A673 (cell line): Measurements from ENCODE around the gene KCNG2.

ENCODE experiments used
- CTCF ChIP-seq: fragments of 300-800, 200-600 bp; sonication (generic); conservative IDR thresholded peaks from 2 replicates; pipeline ENCODE4 v1.5.1; 2017; ENCODE audit warnings: low read depth, mild to moderate bottlenecking, antibody characterized with exemption, low read length, moderate library complexity, mixed read lengths
- EZH2 ChIP-seq: fragments of 200-600 bp; sonication (generic); IDR thresholded peaks from 2 replicates; pipeline ENCODE4 v1.6.1; 2017; ENCODE audit warnings: borderline replicate concordance, low read depth, mild to moderate bottlenecking, mixed read lengths, antibody characterized with exemption, low read length; ENCODE audit not compliant: poor library complexity, severe bottlenecking

DNA sequence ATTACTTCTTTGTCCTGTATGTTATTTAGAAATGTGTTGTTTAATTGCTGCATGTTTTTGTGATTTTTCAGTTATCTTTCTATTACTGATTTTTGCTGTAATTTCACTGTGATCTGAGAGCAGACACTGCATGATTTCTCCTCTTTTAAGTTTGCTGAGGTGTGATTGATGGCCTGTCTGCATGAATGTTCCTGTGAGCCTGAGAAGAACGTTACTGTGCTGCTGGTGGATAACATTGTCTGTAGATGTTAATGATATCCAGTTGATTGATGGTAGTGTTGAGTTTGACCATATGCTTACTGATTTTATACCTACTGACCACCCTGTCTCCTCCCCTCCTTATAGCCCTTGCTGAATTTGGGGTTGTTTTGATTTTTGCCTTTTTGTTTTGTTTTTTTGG lies 37.4 kb upstream of the KCNG2 start:
- no peak for TF ChIP-seq EZH2
- TF ChIP-seq CTCF, result no peak
